IMR-90 (cell line): Measurements from ENCODE around the gene SLC25A33. TPM values are rescaled to one million over a fixed set of nuclear protein-coding genes. Genes with fewer than 3 reads are reported as not detected.

Source experiments
- ATAC-seq: fragments of 200-7000 bp; cut with Tn5 transposase; 2 replicates; pipeline ENCODE4 v1.9.1; 2020; ENCODE audit warnings: low read depth, mild to moderate bottlenecking, moderate library complexity
- BruUV-seq: library from RNA; stranded (reverse); fragments of 400-500 nt; replicated peaks from 2 replicates; lab custom pipeline; 2021; lab: Mats Ljungman, UMichigan
- CTCF ChIA-PET: fragments of 300-600 bp; formaldehyde crosslinking; extraction: SDS; loops from one replicate; lab custom pipeline; 2021; ENCODE audit warnings: antibody characterized with exemption; lab: Yijun Ruan, JAX
- POLR2A ChIA-PET: fragments of 300-600 bp; sonication (Branson Sonifier 250); formaldehyde crosslinking; loops from one replicate; lab custom pipeline; 2022; ENCODE audit warnings: antibody characterized with exemption; ENCODE audit not compliant: unreplicated experiment; lab: Charles Lee
- DNase-seq: peaks from one replicate; pipeline ENCODE4 v3.0.0; 2013
- H2AFZ ChIP-seq: replicated peaks from 2 replicates; pipeline ENCODE3; 2013; ENCODE audit warnings: low read length, mild to moderate bottlenecking; ENCODE audit not compliant: poor library complexity
- H2AK5ac ChIP-seq: 2 replicates; pipeline ENCODE4 v1.6.1; 2013; ENCODE audit warnings: low read depth, low read length, inconsistent platforms
- H2AK9ac ChIP-seq: replicated peaks from 2 replicates; pipeline ENCODE3; 2013; ENCODE audit warnings: mild to moderate bottlenecking, low read depth, low read length, moderate library complexity; ENCODE audit not compliant: poor library complexity
- H2BK120ac ChIP-seq: 2 replicates; pipeline ENCODE4 v1.6.1; 2013; ENCODE audit warnings: low read depth, low read length, inconsistent platforms
- H2BK15ac ChIP-seq: 3 replicates; pipeline ENCODE4 v1.6.1; 2013; ENCODE audit warnings: low read depth, low read length, inconsistent platforms
- H2BK20ac ChIP-seq: 2 replicates; pipeline ENCODE4 v1.6.1; 2013; ENCODE audit warnings: low read depth, mild to moderate bottlenecking, inconsistent platforms, low read length, moderate library complexity
- H2BK5ac ChIP-seq: 2 replicates; pipeline ENCODE4 v1.6.1; 2013; ENCODE audit warnings: mild to moderate bottlenecking, low read depth, low read length, inconsistent platforms; ENCODE audit not compliant: poor library complexity, severe bottlenecking
- H3K14ac ChIP-seq: replicated peaks from 2 replicates; pipeline ENCODE4 v1.6.1; 2013; ENCODE audit warnings: low read depth, low read length, inconsistent platforms
- H3K18ac ChIP-seq: 2 replicates; pipeline ENCODE4 v1.6.1; 2013; ENCODE audit warnings: low read depth, low read length, control low read depth
- H3K23ac ChIP-seq: 2 replicates; pipeline ENCODE4 v1.6.1; 2013; ENCODE audit warnings: low read depth, low read length, inconsistent platforms
- H3K27ac ChIP-seq: 2 replicates; pipeline ENCODE4 v1.5.1; 2013; ENCODE audit warnings: mild to moderate bottlenecking, control low read depth, low read length; ENCODE audit not compliant: insufficient read depth
- H3K27me3 ChIP-seq: 2 replicates; pipeline ENCODE4 v1.6.1; 2013; ENCODE audit warnings: low read length; ENCODE audit not compliant: control insufficient read depth, insufficient read depth
- H3K36me3 ChIP-seq: 2 replicates; pipeline ENCODE4 v1.6.1; 2013; ENCODE audit warnings: low read length, mixed read lengths; ENCODE audit not compliant: control insufficient read depth, insufficient read depth
- H3K4ac ChIP-seq: 2 replicates; pipeline ENCODE4 v1.6.1; 2013; ENCODE audit warnings: low read depth, low read length, inconsistent platforms
- H3K4me1 ChIP-seq: 2 replicates; pipeline ENCODE4 v1.6.1; 2013; ENCODE audit warnings: low read length, mixed read lengths; ENCODE audit not compliant: control insufficient read depth, insufficient read depth
- H3K4me2 ChIP-seq: 2 replicates; pipeline ENCODE4 v1.6.1; 2013; ENCODE audit warnings: low read depth, mild to moderate bottlenecking, control low read depth, low read length, moderate library complexity
- H3K4me3 ChIP-seq: 2 replicates; pipeline ENCODE4 v1.5.1; 2013; ENCODE audit warnings: low read depth, mild to moderate bottlenecking, control low read depth, low read length, moderate library complexity; ENCODE audit not compliant: insufficient read depth
- H3K56ac ChIP-seq: 2 replicates; pipeline ENCODE4 v1.6.1; 2013; ENCODE audit warnings: low read length, inconsistent platforms; ENCODE audit not compliant: insufficient read depth; ENCODE audit errors: extremely low read depth
- H3K79me1 ChIP-seq, 2 experiments: 2 replicates each; pipeline ENCODE4 v1.6.1; 2013; ENCODE audit warnings: low read length in 2 of 2, inconsistent platforms in 1 of 2, low read depth in 1 of 2
- H3K9ac ChIP-seq: 2 replicates; pipeline ENCODE4 v1.6.1; 2013; ENCODE audit warnings: low read depth, low read length, control low read depth
- H3K9me1 ChIP-seq: 2 replicates; pipeline ENCODE4 v1.6.1; 2013; ENCODE audit warnings: low read length, inconsistent platforms; ENCODE audit not compliant: insufficient read depth
- H3K9me3 ChIP-seq: 2 replicates; pipeline ENCODE4 v1.6.1; 2013; ENCODE audit warnings: low read length; ENCODE audit not compliant: control insufficient read depth, insufficient read depth
- H4K20me1 ChIP-seq: 2 replicates; pipeline ENCODE4 v1.6.1; 2013; ENCODE audit warnings: low read length, inconsistent platforms; ENCODE audit not compliant: insufficient read depth
- H4K5ac ChIP-seq: 2 replicates; pipeline ENCODE4 v1.6.1; 2013; ENCODE audit warnings: mild to moderate bottlenecking, low read depth, low read length, control low read depth
- H4K8ac ChIP-seq, 2 experiments: 2 replicates each; pipeline ENCODE4 v1.6.1; 2013; ENCODE audit warnings: low read depth in 2 of 2, low read length in 2 of 2, control low read depth in 1 of 2, inconsistent platforms in 1 of 2
- H4K91ac ChIP-seq: 2 replicates; pipeline ENCODE4 v1.6.1; 2013; ENCODE audit warnings: low read depth, low read length, inconsistent platforms; ENCODE audit not compliant: insufficient read depth
- MAFK ChIP-seq: IDR thresholded peaks from 2 replicates; pipeline ENCODE4 v1.6.1; 2012; ENCODE audit warnings: low read depth, low read length, improper control_type of control experiment
- POLR2A ChIP-seq: IDR thresholded peaks from 2 replicates; pipeline ENCODE4 v1.6.1; 2012; ENCODE audit warnings: mild to moderate bottlenecking, low read depth, low read length
- RAD21 ChIP-seq: IDR thresholded peaks from 2 replicates; pipeline ENCODE4 v1.6.1; 2012; ENCODE audit warnings: low read length, improper control_type of control experiment
- SMC3 ChIP-seq: fragments of 150-350 bp; IDR thresholded peaks from 2 replicates; pipeline ENCODE4 v1.6.1; 2016; ENCODE audit warnings: low read depth, mild to moderate bottlenecking, antibody characterized with exemption, low read length, moderate library complexity
- WGBS, 2 experiments: methylation state at CpG; one replicate each; pipeline versions ENCODE4 v1.1.5 to v1.1.7; 2013; ENCODE audit warnings: missing lambda C conversion rate in 2 of 2; ENCODE audit not compliant: insufficient read length in 1 of 2; ENCODE audit errors: extremely low coverage in 2 of 2; 5-methylcytosine and 5-hydroxymethylcytosine counted together
- dilution Hi-C: fragments of 300-500 bp; cut with HindIII; formaldehyde crosslinking; loops from one replicate; pipeline ENCODE4 v1.14.3; 2018; ENCODE audit warnings: low sequenced_read_pairs; ENCODE audit not compliant: unreplicated experiment
- in situ Hi-C: fragments of 300-500 bp; cut with MboI; formaldehyde crosslinking; loops from 3 replicates; pipeline ENCODE4 v1.14.3; 2019; ENCODE audit warnings: low sequenced_read_pairs, inconsistent platforms, mixed read lengths
- intact Hi-C: fragments of 100-400 bp; cut with micrococcal nuclease; formaldehyde crosslinking; loops from 2 replicates; pipeline ENCODE4 v1.10.0; 2022
- polyA plus RNA-seq, 3 experiments: library from polyadenylated mRNA; depleted of rRNA; stranded (reverse); fragments of >200 nt; gene quantifications; 2 replicates each; pipeline ENCODE4 v1.2.3, GENCODE V29; 2012; ENCODE audit warnings: low replicate concordance in 1 of 3
- total RNA-seq: library from RNA; depleted of rRNA; stranded (reverse); fragments of >200 nt; gene quantifications from 2 replicates; pipeline ENCODE4 v1.2.3, GENCODE V29; 2012
- TF ChIP-seq, protein P1 (sequence below): fragments of 150-350 bp; IDR thresholded peaks from 2 replicates; pipeline ENCODE4 v1.6.1; 2016; ENCODE audit warnings: low read depth, mild to moderate bottlenecking, low read length, moderate library complexity, borderline replicate concordance
- TF ChIP-seq, protein P2 (sequence below): fragments of 150-350 bp; IDR thresholded peaks from 2 replicates; pipeline ENCODE4 v1.6.1; 2017; ENCODE audit warnings: mild to moderate bottlenecking, antibody characterized with exemption, low read length, low read depth
- TF ChIP-seq, protein P3 (sequence below): conservative IDR thresholded peaks from 2 replicates; pipeline ENCODE4 v1.5.1; 2012; ENCODE audit warnings: mild to moderate bottlenecking, low read depth, low read length, improper control_type of control experiment

Gene SLC25A33
- total and polyA plus RNA-seq, 2 of the 4 experiments (the other 2 are of a cell fraction) = 2.5 to 3.0 TPM

GRCh38 chr1:9573723-9574122 lies 34.5 kb downstream of the SLC25A33 start:
- no peak overlapping the region for H2BK5ac ChIP-seq
- no peaks in the 10 kb centered on the region for H3K27me3 ChIP-seq
- H3K23ac ChIP-seq = no peak overlapping the region
- H3K36me3 ChIP-seq = peaks cover 13% of the 10 kb centered on the region
- H3K9ac ChIP-seq = no peak overlapping the region
- H2AFZ ChIP-seq = no peak overlapping the region
- DNase-seq (peak; percentile 25), ATAC-seq (no peak)
- no peak overlapping the region for H2AK5ac ChIP-seq
- H3K18ac ChIP-seq = no peak overlapping the region
- H3K4me3 ChIP-seq = no peak overlapping the region
- dilution Hi-C loops (no loop called here), in situ Hi-C loops (loop anchor here (10.0 kb wide), 1 partner anchor 299 kb away; no protein-coding TSS in a partner anchor), intact Hi-C loops (loop anchor here (1.0 kb wide), 2 partner anchors 78 to 284 kb away; no protein-coding TSS in a partner anchor)
- WGBS, 2 experiments = no CpG with 5 or more reads among the region's 2 CpGs
- no peak for TF ChIP-seq MAFK
- no peak for TF ChIP-seq POLR2A
- TF ChIP-seq, protein P1, sequence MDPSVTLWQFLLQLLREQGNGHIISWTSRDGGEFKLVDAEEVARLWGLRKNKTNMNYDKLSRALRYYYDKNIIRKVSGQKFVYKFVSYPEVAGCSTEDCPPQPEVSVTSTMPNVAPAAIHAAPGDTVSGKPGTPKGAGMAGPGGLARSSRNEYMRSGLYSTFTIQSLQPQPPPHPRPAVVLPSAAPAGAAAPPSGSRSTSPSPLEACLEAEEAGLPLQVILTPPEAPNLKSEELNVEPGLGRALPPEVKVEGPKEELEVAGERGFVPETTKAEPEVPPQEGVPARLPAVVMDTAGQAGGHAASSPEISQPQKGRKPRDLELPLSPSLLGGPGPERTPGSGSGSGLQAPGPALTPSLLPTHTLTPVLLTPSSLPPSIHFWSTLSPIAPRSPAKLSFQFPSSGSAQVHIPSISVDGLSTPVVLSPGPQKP = no peak
- TF ChIP-seq, protein P2, sequence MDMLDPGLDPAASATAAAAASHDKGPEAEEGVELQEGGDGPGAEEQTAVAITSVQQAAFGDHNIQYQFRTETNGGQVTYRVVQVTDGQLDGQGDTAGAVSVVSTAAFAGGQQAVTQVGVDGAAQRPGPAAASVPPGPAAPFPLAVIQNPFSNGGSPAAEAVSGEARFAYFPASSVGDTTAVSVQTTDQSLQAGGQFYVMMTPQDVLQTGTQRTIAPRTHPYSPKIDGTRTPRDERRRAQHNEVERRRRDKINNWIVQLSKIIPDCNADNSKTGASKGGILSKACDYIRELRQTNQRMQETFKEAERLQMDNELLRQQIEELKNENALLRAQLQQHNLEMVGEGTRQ = no peak
- TF ChIP-seq SMC3 = peak; percentile 20; the same call in 1 of the 2 replicates
- TF ChIP-seq, protein P3, sequence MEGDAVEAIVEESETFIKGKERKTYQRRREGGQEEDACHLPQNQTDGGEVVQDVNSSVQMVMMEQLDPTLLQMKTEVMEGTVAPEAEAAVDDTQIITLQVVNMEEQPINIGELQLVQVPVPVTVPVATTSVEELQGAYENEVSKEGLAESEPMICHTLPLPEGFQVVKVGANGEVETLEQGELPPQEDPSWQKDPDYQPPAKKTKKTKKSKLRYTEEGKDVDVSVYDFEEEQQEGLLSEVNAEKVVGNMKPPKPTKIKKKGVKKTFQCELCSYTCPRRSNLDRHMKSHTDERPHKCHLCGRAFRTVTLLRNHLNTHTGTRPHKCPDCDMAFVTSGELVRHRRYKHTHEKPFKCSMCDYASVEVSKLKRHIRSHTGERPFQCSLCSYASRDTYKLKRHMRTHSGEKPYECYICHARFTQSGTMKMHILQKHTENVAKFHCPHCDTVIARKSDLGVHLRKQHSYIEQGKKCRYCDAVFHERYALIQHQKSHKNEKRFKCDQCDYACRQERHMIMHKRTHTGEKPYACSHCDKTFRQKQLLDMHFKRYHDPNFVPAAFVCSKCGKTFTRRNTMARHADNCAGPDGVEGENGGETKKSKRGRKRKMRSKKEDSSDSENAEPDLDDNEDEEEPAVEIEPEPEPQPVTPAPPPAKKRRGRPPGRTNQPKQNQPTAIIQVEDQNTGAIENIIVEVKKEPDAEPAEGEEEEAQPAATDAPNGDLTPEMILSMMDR = peak; percentile 47
- TF ChIP-seq RAD21 = peak; percentile 53
- H3K4ac ChIP-seq = no peak overlapping the region
- H3K9me1 ChIP-seq = no peaks in the 10 kb centered on the region
- no peaks in the 10 kb centered on the region for H3K4me1 ChIP-seq
- H2BK15ac ChIP-seq = no peak overlapping the region
- no peak overlapping the region for H4K8ac ChIP-seq
- H3K4me2 ChIP-seq = no peak overlapping the region
- no TSS peak for BruUV-seq
- no peaks in the 10 kb centered on the region for H3K9me3 ChIP-seq
- H4K20me1 ChIP-seq = no peaks in the 10 kb centered on the region
- CTCF ChIA-PET = interaction anchor here (0.5 to 1.9 kb wide), 7 partner anchors 20 to 680 kb away, joined by 3 to 9 read pairs (median 4); no protein-coding TSS in a partner anchor
- no peak overlapping the region for H4K5ac ChIP-seq
- no peak overlapping the region for H2BK20ac ChIP-seq
- no peak overlapping the region for H4K91ac ChIP-seq
- H3K79me1 ChIP-seq = no peaks in the 10 kb centered on the region
- POLR2A ChIA-PET = no interaction called here
- no peak overlapping the region for H3K14ac ChIP-seq
- H2AK9ac ChIP-seq = no peak overlapping the region
- no peak overlapping the region for H3K27ac ChIP-seq
- H2BK120ac ChIP-seq = no peak overlapping the region
- H3K56ac ChIP-seq = no peak overlapping the region
